PFSK-1 (cell line): ENCODE measurements around the gene ZNF625.

Source experiments
- POLR2AphosphoS5 ChIP-seq: IDR thresholded peaks from 2 replicates; pipeline ENCODE4 v1.6.1; 2012; ENCODE audit warnings: low read depth, mild to moderate bottlenecking, control low read depth, low read length, moderate library complexity
- SIN3A ChIP-seq: IDR thresholded peaks from 2 replicates; pipeline ENCODE4 v1.6.1; 2012; ENCODE audit warnings: mild to moderate bottlenecking, low read length, moderate library complexity, borderline replicate concordance; ENCODE audit not compliant: insufficient read depth
- TF ChIP-seq, protein P1 (sequence below), 2 experiments: IDR thresholded peaks; 2 replicates each; pipeline versions ENCODE4 v1.6.1 to v1.8.0; 2011 to 2012; ENCODE audit warnings: low read depth in 2 of 2, low read length in 2 of 2, control low read depth in 1 of 2, inconsistent platforms in 1 of 2, mild to moderate bottlenecking in 1 of 2, moderate library complexity in 1 of 2; ENCODE audit not compliant: insufficient read depth in 1 of 2

DNA sequence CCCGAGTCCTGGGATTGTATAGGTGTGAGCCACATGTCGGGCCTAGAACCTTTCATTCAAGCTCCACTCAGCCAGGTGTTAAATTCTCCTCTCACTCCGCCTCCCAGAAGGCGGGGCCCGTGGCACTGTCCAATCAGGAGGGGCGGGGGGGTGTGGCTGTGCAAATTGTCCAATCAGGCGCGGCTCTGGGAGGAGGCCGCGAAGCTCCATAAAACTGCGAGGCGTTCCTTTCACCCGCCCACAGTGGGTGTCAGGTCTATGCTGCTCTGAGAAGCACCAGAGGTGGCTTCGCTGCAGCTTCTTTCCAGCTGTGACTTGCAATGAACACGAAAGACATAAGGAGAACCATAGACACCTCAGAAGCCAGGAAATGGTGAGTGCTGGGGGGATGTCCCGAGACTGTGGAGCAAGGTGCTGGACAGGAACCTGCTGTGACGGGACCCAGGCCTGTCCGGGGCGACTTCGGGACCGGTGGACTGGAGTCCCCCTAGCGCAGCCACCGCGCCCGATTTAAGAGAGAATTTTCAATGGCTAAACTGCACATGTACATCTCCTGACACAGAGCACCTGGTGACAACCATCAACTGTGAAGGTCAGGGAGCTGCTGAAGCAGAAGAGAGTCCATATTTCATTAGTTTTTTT is 3.4 kb upstream of the ZNF625 start:
- no peak for TF ChIP-seq POLR2AphosphoS5
- no peak for TF ChIP-seq SIN3A
- TF ChIP-seq, protein P1, sequence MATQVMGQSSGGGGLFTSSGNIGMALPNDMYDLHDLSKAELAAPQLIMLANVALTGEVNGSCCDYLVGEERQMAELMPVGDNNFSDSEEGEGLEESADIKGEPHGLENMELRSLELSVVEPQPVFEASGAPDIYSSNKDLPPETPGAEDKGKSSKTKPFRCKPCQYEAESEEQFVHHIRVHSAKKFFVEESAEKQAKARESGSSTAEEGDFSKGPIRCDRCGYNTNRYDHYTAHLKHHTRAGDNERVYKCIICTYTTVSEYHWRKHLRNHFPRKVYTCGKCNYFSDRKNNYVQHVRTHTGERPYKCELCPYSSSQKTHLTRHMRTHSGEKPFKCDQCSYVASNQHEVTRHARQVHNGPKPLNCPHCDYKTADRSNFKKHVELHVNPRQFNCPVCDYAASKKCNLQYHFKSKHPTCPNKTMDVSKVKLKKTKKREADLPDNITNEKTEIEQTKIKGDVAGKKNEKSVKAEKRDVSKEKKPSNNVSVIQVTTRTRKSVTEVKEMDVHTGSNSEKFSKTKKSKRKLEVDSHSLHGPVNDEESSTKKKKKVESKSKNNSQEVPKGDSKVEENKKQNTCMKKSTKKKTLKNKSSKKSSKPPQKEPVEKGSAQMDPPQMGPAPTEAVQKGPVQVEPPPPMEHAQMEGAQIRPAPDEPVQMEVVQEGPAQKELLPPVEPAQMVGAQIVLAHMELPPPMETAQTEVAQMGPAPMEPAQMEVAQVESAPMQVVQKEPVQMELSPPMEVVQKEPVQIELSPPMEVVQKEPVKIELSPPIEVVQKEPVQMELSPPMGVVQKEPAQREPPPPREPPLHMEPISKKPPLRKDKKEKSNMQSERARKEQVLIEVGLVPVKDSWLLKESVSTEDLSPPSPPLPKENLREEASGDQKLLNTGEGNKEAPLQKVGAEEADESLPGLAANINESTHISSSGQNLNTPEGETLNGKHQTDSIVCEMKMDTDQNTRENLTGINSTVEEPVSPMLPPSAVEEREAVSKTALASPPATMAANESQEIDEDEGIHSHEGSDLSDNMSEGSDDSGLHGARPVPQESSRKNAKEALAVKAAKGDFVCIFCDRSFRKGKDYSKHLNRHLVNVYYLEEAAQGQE (IDR thresholded peaks at IDR 0.05; ENCODE audit: insufficient read depth in 1 of 2, low read depth in 2 of 2, low read length in 2 of 2): no peak
